ENCODE measurements around the gene ASIC1. TPM values are rescaled to one million over a fixed set of nuclear protein-coding genes. Genes with fewer than 3 reads are reported as not detected.

ASIC1 gene
- total RNA-seq, 1 donor from 2014 or later, result not detected

GRCh38 chr12:50050119-50050385 lies 7.3 kb upstream of the ASIC1 start:
- no peaks in the 10 kb centered on the region for H3K4me1 Mint-ChIP-seq
- H3K27ac Mint-ChIP-seq, result no peak overlapping the region
- DNase-seq (no peak), ATAC-seq (ENCODE audit: low read depth) (no peak)
- POLR2A ChIA-PET, result interaction anchor here (0.5 to 1.1 kb wide), 2 partner anchors 61 to 492 kb away, joined by 3 read pairs; partner anchors contain the start of gene COX14
- no peak overlapping the region for H3K4me3 Mint-ChIP-seq
- H3K36me3 Mint-ChIP-seq (ENCODE audit: low read depth), result no peaks in the 10 kb centered on the region
- TF ChIP-seq CTCF (IDR thresholded peaks at IDR 0.05), result no peak
- H3K9me3 Mint-ChIP-seq, result no peaks in the 10 kb centered on the region
- peaks cover 32% of the 10 kb centered on the region for H3K27me3 Mint-ChIP-seq
- CTCF ChIA-PET, result interaction anchor here (1.3 kb wide), 1 partner anchor 104 kb away, joined by 4 read pairs; no protein-coding TSS in a partner anchor
- intact Hi-C loops (cut with micrococcal nuclease), result no loop called here

- no peak overlapping the region for H3K27ac Mint-ChIP-seq
- peaks cover 32% of the 10 kb centered on the region for H3K27me3 Mint-ChIP-seq
- intact Hi-C loops (cut with micrococcal nuclease), result no loop called here
- no peak overlapping the region for H3K4me3 Mint-ChIP-seq
- no peak for DNase-seq
- POLR2A ChIA-PET, result interaction anchor here (0.5 to 1.1 kb wide), 2 partner anchors 34 to 61 kb away, joined by 3 read pairs; partner anchors contain the start of genes COX14 and SMARCD1
- TF ChIP-seq CTCF (IDR thresholded peaks at IDR 0.05), result no peak
- H3K36me3 Mint-ChIP-seq (ENCODE audit: low read depth), result no peaks in the 10 kb centered on the region
- CTCF ChIA-PET, result interaction anchor here (1.3 kb wide), 1 partner anchor 104 kb away, joined by 4 read pairs; no protein-coding TSS in a partner anchor
- no peak for ATAC-seq (ENCODE audit: low read depth)
- no peaks in the 10 kb centered on the region for H3K4me1 Mint-ChIP-seq
- H3K9me3 Mint-ChIP-seq, result no peaks in the 10 kb centered on the region
These were observed 6.8 kb upstream of the ASIC1 start for GRCh38 chr12:50050410-50051098.

GRCh38 chr12:50051101-50051806 lies 6.1 kb upstream of the ASIC1 start:
- H3K36me3 Mint-ChIP-seq (ENCODE audit: low read depth), result no peaks in the 10 kb centered on the region
- H3K4me3 Mint-ChIP-seq, result no peak overlapping the region
- no peak for ATAC-seq (ENCODE audit: low read depth)
- POLR2A ChIA-PET, result interaction anchor here (0.5 to 1.1 kb wide), 2 partner anchors 34 to 60 kb away, joined by 3 read pairs; partner anchors contain the start of genes COX14 and SMARCD1
- H3K9me3 Mint-ChIP-seq, result no peaks in the 10 kb centered on the region
- peaks cover 7% of the 10 kb centered on the region for H3K4me1 Mint-ChIP-seq
- CTCF ChIA-PET, result interaction anchor here (1.3 to 2.3 kb wide), 2 partner anchors 12 to 105 kb away, joined by 4 to 9 read pairs; no protein-coding TSS in a partner anchor
- H3K27me3 Mint-ChIP-seq, result peaks cover 37% of the 10 kb centered on the region
- H3K27ac Mint-ChIP-seq, result no peak overlapping the region
- no peak for DNase-seq
- intact Hi-C loops (cut with micrococcal nuclease), result no loop called here
- TF ChIP-seq CTCF (IDR thresholded peaks at IDR 0.05), result no peak

GRCh38 chr12:50052544-50052943 lies 4.9 kb upstream of the ASIC1 start:
- Mint-ChIP-seq H3K36me3 (ENCODE audit: low read depth) (no peaks in the 10 kb centered on the region), H3K4me3 (no peak overlapping the region), H3K4me1 (peaks cover 16% of the 10 kb centered on the region), H3K9me3 (no peaks in the 10 kb centered on the region), H3K27me3 (peaks cover 44% of the 10 kb centered on the region), H3K27ac (no peak overlapping the region)
- ChIA-PET CTCF (interaction anchor here (2.3 kb wide), 1 partner anchor 14 kb away, joined by 9 read pairs; no protein-coding TSS in a partner anchor), POLR2A (no interaction called here)
- no peak for TF ChIP-seq CTCF (IDR thresholded peaks at IDR 0.05)
- ATAC-seq (ENCODE audit: low read depth) (no peak), DNase-seq (no peak)
- intact Hi-C loops (cut with micrococcal nuclease), result no loop called here

GRCh38 chr12:50052964-50053363 lies 4.4 kb upstream of the ASIC1 start:
- ATAC-seq (ENCODE audit: low read depth) (no peak), DNase-seq (no peak)
- H3K4me1 Mint-ChIP-seq, result peaks cover 16% of the 10 kb centered on the region
- H3K36me3 Mint-ChIP-seq (ENCODE audit: low read depth), result no peaks in the 10 kb centered on the region
- CTCF ChIA-PET, result interaction anchor here (1.6 to 2.3 kb wide), 2 partner anchors 14 to 86 kb away, joined by 6 to 9 read pairs; no protein-coding TSS in a partner anchor
- no peaks in the 10 kb centered on the region for H3K9me3 Mint-ChIP-seq
- intact Hi-C loops (cut with micrococcal nuclease), result no loop called here
- H3K27me3 Mint-ChIP-seq, result peaks cover 44% of the 10 kb centered on the region
- H3K27ac Mint-ChIP-seq, result no peak overlapping the region
- no peak for TF ChIP-seq CTCF (IDR thresholded peaks at IDR 0.05)
- no peak overlapping the region for H3K4me3 Mint-ChIP-seq
- POLR2A ChIA-PET, result no interaction called here

Measured in activated B cell treated with CpG ODN at 0.5 μM for 24 hours (primary cell).